Upper lobe of left lung (tissue), 4 donors: Measurements from ENCODE around the gene LYSET.

Experiments used
- CTCF ChIP-seq, 6 experiments: fragments of 450-650 bp in 4 of 6; fragments of 200-600 bp in 2 of 6; sonication (generic) in 2 of 6; IDR thresholded peaks; one replicate each; pipeline ENCODE4 v1.5.1; 2016 to 2019; ENCODE audit warnings: antibody characterized with exemption in 6 of 6
- POLR2A ChIP-seq, 4 donors: fragments of 450-650 bp; IDR thresholded peaks; one replicate each; pipeline ENCODE4 v1.5.1; 2016 to 2017; ENCODE audit warnings: antibody characterized with exemption in 4 of 4, mild to moderate bottlenecking in 2 of 4

- TF ChIP-seq CTCF (IDR thresholded peaks at IDR 0.05) (no peak), POLR2A (IDR thresholded peaks at IDR 0.05) (no peak)
These were observed 36.1 kb upstream of the LYSET start for GRCh38 chr14:93148979-93149378.
